PFSK-1 (cell line): ENCODE measurements around the gene LGSN.

Source experiments
- FOXP2 ChIP-seq: optimal IDR thresholded peaks from 2 replicates; pipeline ENCODE3; 2011; ENCODE audit warnings: borderline replicate concordance, control low read depth, inconsistent platforms; ENCODE audit not compliant: insufficient read depth; ENCODE audit errors: extremely low read length, extremely low read depth
- POLR2AphosphoS5 ChIP-seq: IDR thresholded peaks from 2 replicates; pipeline ENCODE4 v1.6.1; 2012; ENCODE audit warnings: low read depth, mild to moderate bottlenecking, control low read depth, low read length, moderate library complexity
- SIN3A ChIP-seq: IDR thresholded peaks from 2 replicates; pipeline ENCODE4 v1.6.1; 2012; ENCODE audit warnings: mild to moderate bottlenecking, low read length, moderate library complexity, borderline replicate concordance; ENCODE audit not compliant: insufficient read depth
- TAF1 ChIP-seq: IDR thresholded peaks from 2 replicates; pipeline ENCODE4 v1.6.1; 2012; ENCODE audit warnings: low read length, control low read depth, borderline replicate concordance; ENCODE audit not compliant: insufficient read depth
- TF ChIP-seq, protein P1 (sequence below), 2 experiments: IDR thresholded peaks; 2 replicates each; pipeline versions ENCODE4 v1.6.1 to v1.8.0; 2011 to 2012; ENCODE audit warnings: low read depth in 2 of 2, low read length in 2 of 2, control low read depth in 1 of 2, inconsistent platforms in 1 of 2, mild to moderate bottlenecking in 1 of 2, moderate library complexity in 1 of 2; ENCODE audit not compliant: insufficient read depth in 1 of 2

Gene LGSN

GRCh38 chr6:63352544-63353285 lies 32.9 kb upstream of the LGSN start:
- no peak for TF ChIP-seq FOXP2
- no peak for TF ChIP-seq POLR2AphosphoS5
- TF ChIP-seq TAF1: no peak
- TF ChIP-seq, protein P1, sequence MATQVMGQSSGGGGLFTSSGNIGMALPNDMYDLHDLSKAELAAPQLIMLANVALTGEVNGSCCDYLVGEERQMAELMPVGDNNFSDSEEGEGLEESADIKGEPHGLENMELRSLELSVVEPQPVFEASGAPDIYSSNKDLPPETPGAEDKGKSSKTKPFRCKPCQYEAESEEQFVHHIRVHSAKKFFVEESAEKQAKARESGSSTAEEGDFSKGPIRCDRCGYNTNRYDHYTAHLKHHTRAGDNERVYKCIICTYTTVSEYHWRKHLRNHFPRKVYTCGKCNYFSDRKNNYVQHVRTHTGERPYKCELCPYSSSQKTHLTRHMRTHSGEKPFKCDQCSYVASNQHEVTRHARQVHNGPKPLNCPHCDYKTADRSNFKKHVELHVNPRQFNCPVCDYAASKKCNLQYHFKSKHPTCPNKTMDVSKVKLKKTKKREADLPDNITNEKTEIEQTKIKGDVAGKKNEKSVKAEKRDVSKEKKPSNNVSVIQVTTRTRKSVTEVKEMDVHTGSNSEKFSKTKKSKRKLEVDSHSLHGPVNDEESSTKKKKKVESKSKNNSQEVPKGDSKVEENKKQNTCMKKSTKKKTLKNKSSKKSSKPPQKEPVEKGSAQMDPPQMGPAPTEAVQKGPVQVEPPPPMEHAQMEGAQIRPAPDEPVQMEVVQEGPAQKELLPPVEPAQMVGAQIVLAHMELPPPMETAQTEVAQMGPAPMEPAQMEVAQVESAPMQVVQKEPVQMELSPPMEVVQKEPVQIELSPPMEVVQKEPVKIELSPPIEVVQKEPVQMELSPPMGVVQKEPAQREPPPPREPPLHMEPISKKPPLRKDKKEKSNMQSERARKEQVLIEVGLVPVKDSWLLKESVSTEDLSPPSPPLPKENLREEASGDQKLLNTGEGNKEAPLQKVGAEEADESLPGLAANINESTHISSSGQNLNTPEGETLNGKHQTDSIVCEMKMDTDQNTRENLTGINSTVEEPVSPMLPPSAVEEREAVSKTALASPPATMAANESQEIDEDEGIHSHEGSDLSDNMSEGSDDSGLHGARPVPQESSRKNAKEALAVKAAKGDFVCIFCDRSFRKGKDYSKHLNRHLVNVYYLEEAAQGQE (IDR thresholded peaks at IDR 0.05; ENCODE audit: insufficient read depth in 1 of 2, low read depth in 2 of 2, low read length in 2 of 2): no peak
- no peak for TF ChIP-seq SIN3A

GRCh38 chr6:63352069-63352543 lies 32.3 kb upstream of the LGSN start:
- TF ChIP-seq POLR2AphosphoS5 (no peak), SIN3A (no peak), FOXP2 (no peak), TAF1 (no peak)
- TF ChIP-seq, protein P1 (IDR thresholded peaks at IDR 0.05; ENCODE audit: insufficient read depth in 1 of 2, low read depth in 2 of 2, low read length in 2 of 2): no peak

DNA sequence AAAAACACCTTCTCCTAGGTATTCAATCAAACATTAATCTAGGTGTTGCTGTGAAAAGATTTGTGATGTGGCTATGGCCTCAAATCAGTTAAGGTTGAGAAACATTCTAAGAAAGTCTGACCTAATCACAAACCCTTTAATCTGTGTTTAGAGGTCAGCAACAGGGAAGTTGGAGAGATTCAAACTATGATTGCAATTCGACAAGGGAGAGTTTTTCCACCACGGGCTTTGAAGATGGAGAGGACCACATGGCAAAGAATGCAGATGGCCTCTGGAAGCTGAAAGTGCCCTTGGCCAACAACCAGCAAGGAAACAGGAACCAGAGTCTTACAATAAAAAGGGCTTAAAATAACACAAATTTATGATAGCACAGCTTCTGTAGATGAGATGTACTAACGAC lies 29.6 kb upstream of the LGSN start:
- TF ChIP-seq TAF1: no peak
- TF ChIP-seq POLR2AphosphoS5: no peak
- TF ChIP-seq, protein P1 (IDR thresholded peaks at IDR 0.05; ENCODE audit: insufficient read depth in 1 of 2, low read depth in 2 of 2, low read length in 2 of 2): no peak
- TF ChIP-seq FOXP2: no peak
- TF ChIP-seq SIN3A: no peak

DNA sequence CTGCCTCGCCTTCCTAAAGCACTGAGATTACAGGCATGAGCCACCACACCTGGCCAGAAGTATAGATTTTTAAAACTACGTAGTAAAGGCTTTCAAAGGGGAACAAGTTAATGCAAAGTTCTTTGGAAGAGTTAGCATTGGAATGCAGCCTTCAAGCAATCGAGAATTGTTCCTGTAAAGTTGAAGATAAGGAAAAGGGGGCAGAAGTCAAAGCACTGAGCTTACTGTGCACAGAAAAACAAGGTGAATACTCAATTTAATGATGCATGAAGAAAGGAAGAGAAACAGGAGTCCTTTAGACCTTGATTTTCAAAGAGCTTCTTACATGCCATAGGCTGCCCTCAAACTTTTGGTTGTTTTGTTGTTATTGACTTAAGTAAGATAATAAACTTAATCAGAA lies 29.1 kb upstream of the LGSN start:
- TF ChIP-seq SIN3A: no peak
- TF ChIP-seq, protein P1 (IDR thresholded peaks at IDR 0.05; ENCODE audit: insufficient read depth in 1 of 2, low read depth in 2 of 2, low read length in 2 of 2): no peak
- no peak for TF ChIP-seq TAF1

DNA sequence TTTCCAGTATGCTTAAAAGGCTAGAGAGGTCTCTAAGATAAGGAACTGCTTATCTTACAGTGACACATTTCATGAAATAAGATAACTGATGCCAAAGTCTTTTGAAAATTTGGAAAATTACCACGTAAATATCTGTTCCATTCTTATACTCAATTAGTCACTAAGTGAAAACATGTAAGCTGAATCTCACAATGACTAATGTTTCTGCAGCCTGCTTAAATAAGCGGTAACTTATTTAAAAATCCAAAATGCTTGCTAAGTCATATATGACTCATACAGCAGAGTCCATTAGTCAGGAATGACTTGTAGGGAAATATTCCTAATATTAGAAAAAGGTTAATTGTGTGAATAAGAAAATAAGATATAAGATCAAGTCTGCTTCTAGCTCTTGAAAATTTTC lies 27.8 kb upstream of the LGSN start:
- TF ChIP-seq SIN3A: no peak
- no peak for TF ChIP-seq FOXP2
- TF ChIP-seq POLR2AphosphoS5: no peak
- no peak for TF ChIP-seq TAF1
- TF ChIP-seq, protein P1 (IDR thresholded peaks at IDR 0.05; ENCODE audit: insufficient read depth in 1 of 2, low read depth in 2 of 2, low read length in 2 of 2): no peak
